ENCODE data around the gene TMEM129.

DNA sequence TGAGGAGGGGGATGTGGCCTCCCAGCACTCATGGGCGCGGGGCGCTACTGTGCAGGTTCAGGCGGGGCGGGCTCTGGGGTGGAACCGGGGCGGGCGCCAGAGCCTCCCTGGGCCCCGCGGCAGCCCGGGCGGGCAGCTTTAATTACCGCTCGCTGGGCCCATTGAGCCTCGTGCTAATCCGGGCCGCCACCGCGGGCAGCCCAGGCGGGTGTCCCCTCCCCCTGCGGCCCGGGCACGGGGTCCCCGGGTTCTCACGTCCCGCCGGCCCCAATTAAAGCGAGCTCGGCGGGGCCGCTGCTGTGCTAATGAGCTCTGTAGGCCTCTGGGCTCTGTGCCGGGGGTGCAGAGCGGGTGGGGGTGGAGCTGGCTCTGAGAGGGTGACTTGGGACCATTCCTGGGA is 49.1 kb upstream of the TMEM129 start:
- TF ChIP-seq POLR2A (IDR thresholded peaks at IDR 0.05) = no peak
- TF ChIP-seq, protein P1, sequence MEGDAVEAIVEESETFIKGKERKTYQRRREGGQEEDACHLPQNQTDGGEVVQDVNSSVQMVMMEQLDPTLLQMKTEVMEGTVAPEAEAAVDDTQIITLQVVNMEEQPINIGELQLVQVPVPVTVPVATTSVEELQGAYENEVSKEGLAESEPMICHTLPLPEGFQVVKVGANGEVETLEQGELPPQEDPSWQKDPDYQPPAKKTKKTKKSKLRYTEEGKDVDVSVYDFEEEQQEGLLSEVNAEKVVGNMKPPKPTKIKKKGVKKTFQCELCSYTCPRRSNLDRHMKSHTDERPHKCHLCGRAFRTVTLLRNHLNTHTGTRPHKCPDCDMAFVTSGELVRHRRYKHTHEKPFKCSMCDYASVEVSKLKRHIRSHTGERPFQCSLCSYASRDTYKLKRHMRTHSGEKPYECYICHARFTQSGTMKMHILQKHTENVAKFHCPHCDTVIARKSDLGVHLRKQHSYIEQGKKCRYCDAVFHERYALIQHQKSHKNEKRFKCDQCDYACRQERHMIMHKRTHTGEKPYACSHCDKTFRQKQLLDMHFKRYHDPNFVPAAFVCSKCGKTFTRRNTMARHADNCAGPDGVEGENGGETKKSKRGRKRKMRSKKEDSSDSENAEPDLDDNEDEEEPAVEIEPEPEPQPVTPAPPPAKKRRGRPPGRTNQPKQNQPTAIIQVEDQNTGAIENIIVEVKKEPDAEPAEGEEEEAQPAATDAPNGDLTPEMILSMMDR (IDR thresholded peaks at IDR 0.05) = no peak

All from breast epithelium (tissue), 3 donors.